ENCODE measurements around the gene NUP153. TPM values are rescaled to one million over a fixed set of nuclear protein-coding genes. Genes with fewer than 3 reads are reported as not detected.
A peak's percentile ranks its signal among the peaks of the same experiment; 100 is the strongest.
"Not testable (repeated sequence)": the region's sequence is repeated elsewhere in the genome, so short reads cannot be mapped to it uniquely, and the experiment has no call there.

Gene NUP153
- polyA plus RNA-seq, 3 donors, result 52.4 to 56.1 (median 53.6) TPM

- DNase-seq, result no peak
Measured at GRCh38 chr6:17719323-17720041, 12.8 kb upstream of the NUP153 start.

GRCh38 chr6:17716221-17716620, 9.5 kb upstream of the NUP153 start:
- no peak for DNase-seq

GRCh38 chr6:17714879-17715851, 8.4 kb upstream of the NUP153 start:
- no peak for DNase-seq

GRCh38 chr6:17714177-17714576, 7.5 kb upstream of the NUP153 start:
- DNase-seq, result no peak

GRCh38 chr6:17712576-17712975, 5.9 kb upstream of the NUP153 start:
- peak; percentile 17 for DNase-seq

GRCh38 chr6:17710331-17710730, 3.6 kb upstream of the NUP153 start:
- no peak for DNase-seq

GRCh38 chr6:17709476-17709875, 2.8 kb upstream of the NUP153 start:
- DNase-seq, result no peak

- not testable (repeated sequence) for DNase-seq
Measured at GRCh38 chr6:17708035-17708434, 1.3 kb upstream of the NUP153 start.

- DNase-seq, result no peak
Measured at GRCh38 chr6:17707371-17707651, 586 bp upstream of the NUP153 start.

- DNase-seq, result peak; percentile 61
Measured at GRCh38 chr6:17705778-17706579, 746 bp downstream of the NUP153 start.

- peak; percentile 61 for DNase-seq
Measured at GRCh38 chr6:17705428-17705777, 1.3 kb downstream of the NUP153 start.

GRCh38 chr6:17703256-17703694, 3.5 kb downstream of the NUP153 start:
- DNase-seq, result no peak

GRCh38 chr6:17700421-17701416, 6.0 kb downstream of the NUP153 start:
- DNase-seq, result no peak

- DNase-seq, result no peak
Measured at GRCh38 chr6:17691925-17692538, 14.7 kb downstream of the NUP153 start.

GRCh38 chr6:17688481-17688880, 18.2 kb downstream of the NUP153 start:
- DNase-seq, result no peak

- no peak for DNase-seq
Measured at GRCh38 chr6:17687136-17687535, 19.6 kb downstream of the NUP153 start.

- DNase-seq, result no peak
Measured at GRCh38 chr6:17684134-17684533, 22.6 kb downstream of the NUP153 start.

- DNase-seq, result no peak
Measured at GRCh38 chr6:17683428-17683827, 23.3 kb downstream of the NUP153 start.

- no peak for DNase-seq
Measured at GRCh38 chr6:17679726-17680125, 27.0 kb downstream of the NUP153 start.

- no peak for DNase-seq
Measured at GRCh38 chr6:17677602-17678001, 29.1 kb downstream of the NUP153 start.

Data from renal pelvis (tissue), 4 donors.